Colon (tissue), 2 donors: Measurements from ENCODE around the gene TMEM123.
"Not testable (repeated sequence)": the region's sequence is repeated elsewhere in the genome, so short reads cannot be mapped to it uniquely, and the experiment has no call there.

Source experiments
- FAIRE-seq: peaks from 2 replicates; lab custom pipeline; 2012; peaks lifted over from hg19 to GRCh38; lab: Jason Lieb, UNC
- donor health status: control.
- donor health status: control.

TMEM123 gene

GRCh38 chr11:102448869-102449224 lies 3.7 kb downstream of the TMEM123 start:
- no peak for FAIRE-seq

DNA sequence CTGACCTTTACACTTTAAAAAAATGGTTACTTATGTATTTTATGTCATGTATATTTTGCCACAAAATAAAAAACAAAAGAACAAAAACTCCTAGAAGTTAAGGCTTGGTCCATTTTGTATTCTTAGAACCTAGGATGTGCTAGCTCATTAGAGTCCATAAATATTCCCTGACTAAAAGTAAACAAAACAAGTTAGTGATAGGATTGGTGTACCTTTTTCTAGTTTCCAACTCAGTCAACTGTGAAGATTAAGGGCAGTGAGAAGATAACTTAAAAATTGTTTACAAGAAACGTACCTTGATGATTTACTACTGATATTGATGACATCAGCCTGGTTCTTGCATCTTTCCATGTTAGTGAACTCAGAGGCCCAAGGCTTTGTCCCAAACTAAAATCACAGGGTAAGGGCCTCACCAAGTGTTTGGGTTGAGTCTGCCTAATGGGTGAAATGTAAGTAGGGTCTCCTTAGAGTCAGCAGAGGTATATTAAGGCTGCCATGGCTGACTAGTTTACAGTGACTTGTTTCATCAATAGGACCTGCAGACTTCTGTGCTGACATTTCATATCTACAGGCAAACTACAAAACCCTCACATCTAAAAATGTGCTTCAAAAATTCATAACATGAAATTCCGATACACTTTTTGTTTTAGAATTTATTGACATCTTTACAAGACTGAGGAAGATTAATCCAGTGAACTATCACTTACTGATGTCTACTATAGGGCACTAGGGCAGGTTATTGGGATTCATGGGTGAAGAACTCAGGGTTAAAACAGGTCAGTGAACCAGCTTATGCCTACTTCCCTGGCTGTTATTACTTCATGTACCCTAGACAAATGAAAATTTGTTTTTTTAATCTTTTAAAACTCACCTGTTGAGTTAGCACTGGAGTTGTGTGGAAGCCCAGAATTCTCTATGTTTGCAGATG lies 4.4 kb downstream of the TMEM123 start:
- no peak for FAIRE-seq

- FAIRE-seq = no peak
These were observed 5.4 kb downstream of the TMEM123 start for GRCh38 chr11:102447193-102447592.

DNA sequence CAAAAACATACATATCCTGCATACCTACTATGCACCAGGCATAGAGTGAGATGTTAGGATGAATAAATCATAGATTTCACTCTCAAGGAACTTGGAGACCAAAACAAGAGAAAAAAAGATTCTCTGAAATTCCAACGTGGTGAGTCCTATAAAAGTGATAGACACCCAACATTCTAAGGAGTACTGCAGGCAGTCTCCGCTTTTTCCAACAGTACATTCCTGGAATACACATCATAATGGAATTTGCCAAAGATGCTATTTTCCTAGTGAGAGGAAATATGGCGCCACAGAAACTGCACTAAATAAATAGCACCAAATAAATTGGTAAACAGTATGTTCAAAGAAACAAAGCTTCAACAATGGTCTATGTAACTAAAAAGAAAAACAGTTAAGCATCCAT lies 6.0 kb downstream of the TMEM123 start:
- FAIRE-seq = no peak

DNA sequence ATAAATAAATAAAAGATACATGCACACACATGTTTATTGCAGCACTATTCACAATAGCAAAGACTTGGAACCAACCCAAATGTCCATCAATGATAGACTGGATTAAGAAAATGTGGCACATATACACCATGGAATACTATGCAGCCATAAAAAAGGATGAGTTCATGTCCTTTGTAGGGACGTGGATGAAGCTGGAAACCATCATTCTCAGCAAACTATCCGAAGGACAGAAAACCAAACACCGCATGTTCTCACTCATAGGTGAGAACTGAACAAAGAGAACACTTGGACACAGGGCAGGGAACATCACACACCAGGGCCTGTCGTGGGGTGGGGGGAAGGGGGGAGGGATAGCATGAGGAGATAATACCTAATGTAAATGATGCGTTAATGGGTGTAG lies 7.9 kb downstream of the TMEM123 start:
- FAIRE-seq = not testable (repeated sequence)

GRCh38 chr11:102444142-102444541 lies 8.4 kb downstream of the TMEM123 start:
- FAIRE-seq = not testable (repeated sequence)

- FAIRE-seq = not testable (repeated sequence)
These were observed 13.6 kb downstream of the TMEM123 start for GRCh38 chr11:102439063-102439363.

DNA sequence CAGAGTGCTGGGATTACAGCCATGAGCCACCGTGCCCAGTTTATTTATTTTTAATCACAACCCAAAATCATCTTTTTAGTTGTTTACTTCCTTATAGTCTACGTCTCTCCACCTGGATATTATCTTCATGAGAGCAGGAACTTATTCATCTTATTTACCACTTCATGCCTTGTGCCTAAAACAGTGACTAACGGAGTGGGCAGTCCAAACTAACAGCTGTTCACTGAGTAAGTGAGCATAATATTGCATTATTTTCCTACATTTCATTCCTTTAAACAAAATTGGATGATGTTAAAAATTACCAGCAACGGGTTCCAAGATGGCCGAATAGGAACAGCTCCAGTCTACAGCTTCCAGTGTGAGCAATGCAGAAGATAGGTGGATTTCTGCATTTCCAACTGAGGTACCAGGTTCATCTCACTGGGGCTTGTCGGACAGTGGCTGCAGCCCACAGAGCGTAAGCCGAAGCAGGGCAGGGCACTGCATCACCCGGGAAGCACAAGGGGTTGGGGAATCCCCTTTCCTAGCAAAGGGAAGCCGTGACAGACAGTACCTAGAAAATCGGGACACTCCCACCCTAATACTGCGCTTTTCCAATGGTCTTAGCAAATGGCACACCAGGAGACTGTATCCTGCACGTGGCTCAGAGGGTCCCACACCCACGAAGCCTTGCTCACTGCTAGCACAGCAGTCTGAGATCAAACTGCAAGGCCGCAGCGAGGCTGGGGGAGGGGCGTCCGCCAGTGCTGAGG lies 14.1 kb downstream of the TMEM123 start:
- FAIRE-seq = no peak

DNA sequence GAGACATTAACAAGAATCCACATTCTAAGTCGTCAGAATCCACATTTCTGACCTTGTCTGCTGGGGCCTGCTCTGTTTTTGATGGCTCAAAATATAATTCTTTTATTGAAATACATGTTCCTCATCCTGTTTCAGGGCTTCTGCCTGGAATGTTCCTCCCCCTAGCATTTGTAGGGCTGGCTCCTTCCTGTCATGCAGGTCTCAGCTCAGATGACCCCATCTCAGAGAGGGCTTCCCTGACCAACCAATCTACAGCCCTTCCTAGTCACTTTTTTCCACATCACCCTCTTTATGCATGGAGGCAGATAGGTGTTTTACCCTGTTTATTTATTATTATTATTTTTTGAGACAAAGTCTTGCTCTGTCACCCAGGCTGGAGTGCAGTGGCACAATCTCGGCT lies 14.8 kb downstream of the TMEM123 start:
- no peak for FAIRE-seq

DNA sequence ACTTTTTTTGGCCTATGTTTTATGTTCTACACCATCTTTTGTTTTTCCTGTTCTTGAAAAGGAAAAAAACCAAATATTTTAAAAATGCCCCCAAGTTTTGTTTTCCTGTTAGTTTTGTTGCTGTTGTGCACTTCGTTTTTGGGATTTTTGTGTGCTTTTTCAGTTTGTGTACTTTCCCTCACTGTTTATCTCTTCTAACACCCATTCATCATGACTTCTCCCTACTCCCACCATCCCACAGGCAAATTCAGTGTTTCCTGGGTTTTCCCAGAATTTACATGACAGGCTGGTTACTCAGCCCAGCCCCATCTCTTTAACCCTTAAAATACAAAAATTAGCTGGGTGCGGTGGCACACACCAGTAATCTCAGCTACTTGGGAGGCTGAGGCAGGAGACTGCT lies 15.6 kb downstream of the TMEM123 start:
- no peak for FAIRE-seq

DNA sequence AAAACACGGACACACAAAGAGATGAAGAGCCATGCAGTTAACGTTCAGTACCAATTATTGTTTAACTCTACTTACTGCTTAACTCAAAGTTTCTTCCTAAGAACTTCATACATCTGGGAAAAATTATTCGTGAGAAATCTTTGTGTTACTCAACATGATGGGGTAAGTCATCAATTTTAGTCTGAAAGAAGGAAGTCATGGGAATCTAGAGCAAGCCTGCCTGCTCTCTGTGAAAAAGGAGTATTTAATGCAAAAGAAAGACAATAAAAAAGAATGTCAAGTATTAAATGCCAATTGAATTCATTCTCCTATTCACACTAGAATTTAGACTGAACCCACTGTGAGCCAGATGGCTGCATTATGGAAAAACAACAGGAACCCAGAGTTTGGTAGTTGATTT lies 16.0 kb downstream of the TMEM123 start:
- no peak for FAIRE-seq

DNA sequence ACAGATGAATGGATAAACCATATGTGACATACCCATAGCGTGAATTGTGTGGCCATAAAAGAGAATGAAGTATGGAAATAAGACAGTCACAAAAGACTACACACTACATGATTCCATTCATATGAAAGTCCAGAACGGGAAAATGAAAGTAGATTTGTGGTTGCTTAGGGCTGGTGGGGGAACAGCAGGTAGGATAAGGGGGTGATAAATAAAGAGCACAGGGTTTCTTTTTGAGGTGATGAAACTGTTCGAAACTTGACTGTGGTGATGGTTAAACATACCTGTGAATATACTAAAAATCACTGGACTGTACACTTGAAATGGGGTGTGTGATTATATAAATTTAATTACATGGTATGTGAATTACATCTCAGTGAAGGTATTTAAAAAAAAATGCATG lies 16.9 kb downstream of the TMEM123 start:
- no peak for FAIRE-seq

GRCh38 chr11:102433571-102433970 lies 19.0 kb downstream of the TMEM123 start:
- not testable (repeated sequence) for FAIRE-seq

DNA sequence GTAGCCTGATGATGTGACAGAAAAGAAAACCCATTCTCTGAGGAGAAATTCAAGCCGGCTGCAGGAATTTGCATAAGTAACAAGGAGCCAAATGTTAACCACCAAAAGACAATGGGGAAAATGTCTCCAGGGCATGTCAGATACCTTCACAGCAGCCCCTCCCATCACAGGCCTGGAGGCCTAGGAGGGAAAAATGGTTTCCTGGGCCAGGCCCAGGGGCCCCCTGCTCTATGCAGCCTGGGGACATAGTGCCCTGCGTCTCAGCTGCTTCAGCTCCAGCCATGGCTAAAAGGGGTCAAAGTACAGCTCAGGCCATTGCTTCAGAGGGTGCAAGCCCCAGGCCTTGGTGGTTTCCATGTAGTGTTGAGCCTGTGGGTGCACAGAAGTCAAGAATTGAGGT lies 20.0 kb downstream of the TMEM123 start:
- not testable (repeated sequence) for FAIRE-seq

GRCh38 chr11:102431404-102431803 lies 21.2 kb downstream of the TMEM123 start:
- no peak for FAIRE-seq

DNA sequence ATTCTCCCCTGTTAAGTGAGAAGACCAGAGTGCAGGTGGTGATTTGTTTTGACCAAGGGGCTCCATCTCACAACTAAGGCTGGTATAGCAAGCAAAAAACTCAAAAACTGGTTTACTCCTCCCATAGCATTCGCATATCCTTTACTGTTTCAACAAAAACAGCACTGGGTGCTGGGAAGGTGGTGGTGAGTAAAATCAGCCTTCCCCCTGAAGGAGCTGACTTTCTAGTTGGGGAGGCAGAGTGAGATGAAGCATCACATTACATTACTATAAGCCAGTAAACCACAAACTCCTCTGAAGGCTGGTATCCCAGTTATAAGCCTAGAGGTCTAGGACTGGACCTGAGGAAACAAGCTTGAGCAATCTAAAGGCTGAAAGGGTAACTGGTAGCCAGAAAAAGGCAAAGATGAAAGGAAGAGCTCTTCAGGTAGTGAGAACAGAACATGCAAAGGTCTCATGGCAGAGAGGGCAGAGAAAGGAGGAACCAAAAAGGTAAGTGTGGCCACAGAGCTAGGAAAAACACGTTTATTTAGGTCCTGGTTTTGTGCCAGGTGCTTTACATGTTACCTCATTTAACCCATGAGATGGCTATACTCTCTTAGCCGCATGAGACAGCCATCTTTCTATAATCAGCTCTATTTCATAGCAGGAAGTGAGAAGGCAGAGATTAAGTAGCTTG lies 22.3 kb downstream of the TMEM123 start:
- FAIRE-seq = no peak

DNA sequence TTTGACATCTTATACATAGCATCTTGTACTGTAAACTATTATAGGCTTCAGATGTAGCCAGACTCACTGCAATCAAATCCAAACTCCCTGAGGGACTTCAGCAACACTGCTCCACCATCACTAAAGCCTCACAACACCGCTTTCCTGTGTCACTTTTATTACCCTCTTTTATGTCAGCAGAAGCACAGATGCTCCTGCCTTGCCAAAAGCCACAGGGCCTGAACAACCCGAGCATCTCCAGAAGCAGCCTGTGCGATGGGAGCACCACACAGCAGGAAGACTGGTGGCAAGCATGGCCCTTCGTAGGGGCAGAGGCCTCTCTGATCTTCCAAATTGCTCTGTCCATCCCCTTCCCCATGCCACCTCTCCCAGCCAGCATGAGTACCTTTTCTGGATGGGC lies 22.9 kb downstream of the TMEM123 start:
- FAIRE-seq = no peak

DNA sequence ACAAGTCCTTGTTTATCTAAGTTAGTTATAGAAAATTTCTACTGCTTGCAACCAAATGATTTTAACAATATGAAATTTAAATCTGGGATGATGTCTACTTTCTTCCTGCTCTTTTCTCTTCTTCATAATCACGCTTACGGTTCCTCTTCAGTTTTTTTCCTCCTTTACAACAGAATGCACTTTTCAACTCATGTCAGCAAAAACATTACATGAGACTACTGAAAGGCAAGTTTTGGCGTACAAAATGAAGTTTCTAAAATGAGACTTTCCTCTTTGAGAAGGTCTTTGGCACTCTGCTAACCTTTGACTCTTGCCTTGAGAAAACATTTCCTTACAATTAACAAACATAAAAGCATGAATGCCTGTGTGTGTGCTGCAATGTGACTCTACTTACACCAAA lies 23.3 kb downstream of the TMEM123 start:
- no peak for FAIRE-seq

- FAIRE-seq = no peak
These were observed 23.9 kb downstream of the TMEM123 start for GRCh38 chr11:102428696-102429095.

GRCh38 chr11:102427068-102427467 lies 25.5 kb downstream of the TMEM123 start:
- no peak for FAIRE-seq

- no peak for FAIRE-seq
These were observed 26.0 kb downstream of the TMEM123 start for GRCh38 chr11:102426570-102426969.

DNA sequence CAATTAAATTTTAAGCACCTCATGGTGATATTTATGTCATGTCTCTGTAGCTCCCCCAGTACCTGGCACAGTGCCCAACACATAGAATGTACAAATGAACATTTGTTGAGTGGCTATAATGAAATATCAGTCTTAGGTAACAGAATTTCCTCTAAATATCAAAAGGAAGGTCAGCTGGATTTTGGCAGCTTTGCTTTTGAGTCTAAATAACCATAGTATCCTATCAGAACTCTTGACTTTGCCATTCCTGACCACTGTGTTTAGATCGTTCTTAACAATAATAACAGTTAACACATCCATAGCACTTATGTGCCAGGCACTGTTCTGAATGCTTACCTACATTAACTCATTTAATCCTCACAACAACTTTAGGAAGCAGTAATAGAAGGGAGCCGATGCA lies 26.6 kb downstream of the TMEM123 start:
- FAIRE-seq = no peak

GRCh38 chr11:102423936-102424335 lies 28.6 kb downstream of the TMEM123 start:
- FAIRE-seq = no peak
